Measurements from ENCODE around the gene TRPC4.

GRCh38 chr13:37599519-37599918 is 270.1 kb downstream of the TRPC4 start:
- TF ChIP-seq, protein P1, sequence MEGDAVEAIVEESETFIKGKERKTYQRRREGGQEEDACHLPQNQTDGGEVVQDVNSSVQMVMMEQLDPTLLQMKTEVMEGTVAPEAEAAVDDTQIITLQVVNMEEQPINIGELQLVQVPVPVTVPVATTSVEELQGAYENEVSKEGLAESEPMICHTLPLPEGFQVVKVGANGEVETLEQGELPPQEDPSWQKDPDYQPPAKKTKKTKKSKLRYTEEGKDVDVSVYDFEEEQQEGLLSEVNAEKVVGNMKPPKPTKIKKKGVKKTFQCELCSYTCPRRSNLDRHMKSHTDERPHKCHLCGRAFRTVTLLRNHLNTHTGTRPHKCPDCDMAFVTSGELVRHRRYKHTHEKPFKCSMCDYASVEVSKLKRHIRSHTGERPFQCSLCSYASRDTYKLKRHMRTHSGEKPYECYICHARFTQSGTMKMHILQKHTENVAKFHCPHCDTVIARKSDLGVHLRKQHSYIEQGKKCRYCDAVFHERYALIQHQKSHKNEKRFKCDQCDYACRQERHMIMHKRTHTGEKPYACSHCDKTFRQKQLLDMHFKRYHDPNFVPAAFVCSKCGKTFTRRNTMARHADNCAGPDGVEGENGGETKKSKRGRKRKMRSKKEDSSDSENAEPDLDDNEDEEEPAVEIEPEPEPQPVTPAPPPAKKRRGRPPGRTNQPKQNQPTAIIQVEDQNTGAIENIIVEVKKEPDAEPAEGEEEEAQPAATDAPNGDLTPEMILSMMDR (conservative IDR thresholded peaks at IDR 0.05 in 1 of 2, IDR thresholded peaks at IDR 0.05 in 1 of 2; ENCODE audit: low read depth in 1 of 2, low read length in 2 of 2) = no peak
- TF ChIP-seq EZH2 (IDR thresholded peaks at IDR 0.05; ENCODE audit: low read length, missing control alignments) = no peak

Measured in fibroblast of lung (primary cell).